ENCODE data around the gene GFM2.
"Not testable (repeated sequence)": the region's sequence is repeated elsewhere in the genome, so short reads cannot be mapped to it uniquely, and the experiment has no call there.

DNA sequence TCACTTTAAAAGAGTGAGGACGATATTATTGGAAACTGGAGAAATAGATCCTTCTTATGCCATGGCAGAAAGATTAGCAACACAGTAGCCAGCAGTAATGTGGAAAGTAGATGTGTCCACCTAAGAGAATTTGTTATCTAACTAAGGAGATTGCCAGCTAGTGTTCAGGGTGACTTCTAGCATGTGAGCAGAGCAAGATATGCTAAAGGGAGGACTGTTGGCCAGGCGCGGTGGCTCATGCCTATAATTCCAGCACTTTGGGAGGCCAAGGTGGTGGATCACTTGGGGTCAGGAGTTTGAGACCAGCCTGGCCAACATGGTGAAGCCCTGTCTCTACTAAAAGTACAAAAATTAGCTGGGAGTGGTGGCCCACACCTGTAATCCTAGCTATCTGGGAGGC, 87.6 kb downstream of the GFM2 start:
- TF ChIP-seq, protein P1, sequence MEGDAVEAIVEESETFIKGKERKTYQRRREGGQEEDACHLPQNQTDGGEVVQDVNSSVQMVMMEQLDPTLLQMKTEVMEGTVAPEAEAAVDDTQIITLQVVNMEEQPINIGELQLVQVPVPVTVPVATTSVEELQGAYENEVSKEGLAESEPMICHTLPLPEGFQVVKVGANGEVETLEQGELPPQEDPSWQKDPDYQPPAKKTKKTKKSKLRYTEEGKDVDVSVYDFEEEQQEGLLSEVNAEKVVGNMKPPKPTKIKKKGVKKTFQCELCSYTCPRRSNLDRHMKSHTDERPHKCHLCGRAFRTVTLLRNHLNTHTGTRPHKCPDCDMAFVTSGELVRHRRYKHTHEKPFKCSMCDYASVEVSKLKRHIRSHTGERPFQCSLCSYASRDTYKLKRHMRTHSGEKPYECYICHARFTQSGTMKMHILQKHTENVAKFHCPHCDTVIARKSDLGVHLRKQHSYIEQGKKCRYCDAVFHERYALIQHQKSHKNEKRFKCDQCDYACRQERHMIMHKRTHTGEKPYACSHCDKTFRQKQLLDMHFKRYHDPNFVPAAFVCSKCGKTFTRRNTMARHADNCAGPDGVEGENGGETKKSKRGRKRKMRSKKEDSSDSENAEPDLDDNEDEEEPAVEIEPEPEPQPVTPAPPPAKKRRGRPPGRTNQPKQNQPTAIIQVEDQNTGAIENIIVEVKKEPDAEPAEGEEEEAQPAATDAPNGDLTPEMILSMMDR (IDR thresholded peaks at IDR 0.05; ENCODE audit: poor library complexity, severe bottlenecking) = not testable (repeated sequence)
- TF ChIP-seq SMC3 (conservative IDR thresholded peaks at IDR 0.05; ENCODE audit: poor library complexity); POLR2AphosphoS5 (IDR thresholded peaks at IDR 0.05): not testable (repeated sequence)
